Mesothelial cell of epicardium (in vitro differentiated cells): Measurements from ENCODE around the gene TRIM46. TPM values are rescaled to one million over a fixed set of nuclear protein-coding genes. Genes with fewer than 3 reads are reported as not detected.

ENCODE experiments used
- DNase-seq, 2 experiments: peaks; one replicate each; pipeline ENCODE4 v3.0.0; 2021; ENCODE audit warnings: low spot score in 2 of 2; ENCODE audit not compliant: unreplicated experiment in 2 of 2
- H3K27ac Mint-ChIP-seq: 2 replicates; pipeline ENCODE4 v1.8.0; 2021; ENCODE audit warnings: mixed read lengths
- H3K27me3 Mint-ChIP-seq: 2 replicates; pipeline ENCODE4 v1.8.0; 2021; ENCODE audit warnings: low read depth, mixed read lengths
- H3K36me3 Mint-ChIP-seq: 2 replicates; pipeline ENCODE4 v1.8.0; 2021; ENCODE audit warnings: mixed read lengths
- H3K4me1 Mint-ChIP-seq: 2 replicates; pipeline ENCODE4 v1.8.0; 2021; ENCODE audit warnings: mixed read lengths
- H3K4me3 Mint-ChIP-seq: 2 replicates; pipeline ENCODE4 v1.8.0; 2021; ENCODE audit warnings: mild to moderate bottlenecking, moderate library complexity, mixed read lengths
- H3K9me3 Mint-ChIP-seq: 2 replicates; pipeline ENCODE4 v1.8.0; 2021; ENCODE audit warnings: mixed read lengths
- CTCF ChIP-seq: fragments of 200-600 bp; sonication (generic); IDR thresholded peaks from one replicate; pipeline ENCODE4 v1.5.0; 2021; ENCODE audit warnings: antibody characterized with exemption; ENCODE audit not compliant: unreplicated experiment
- total RNA-seq: library from RNA; stranded (reverse); gene quantifications from 3 replicates; pipeline ENCODE4 v1.2.1, GENCODE V29; 2021

The TRIM46 gene
- total RNA-seq, 1 donor from 2014 or later: 6.3 TPM

DNA sequence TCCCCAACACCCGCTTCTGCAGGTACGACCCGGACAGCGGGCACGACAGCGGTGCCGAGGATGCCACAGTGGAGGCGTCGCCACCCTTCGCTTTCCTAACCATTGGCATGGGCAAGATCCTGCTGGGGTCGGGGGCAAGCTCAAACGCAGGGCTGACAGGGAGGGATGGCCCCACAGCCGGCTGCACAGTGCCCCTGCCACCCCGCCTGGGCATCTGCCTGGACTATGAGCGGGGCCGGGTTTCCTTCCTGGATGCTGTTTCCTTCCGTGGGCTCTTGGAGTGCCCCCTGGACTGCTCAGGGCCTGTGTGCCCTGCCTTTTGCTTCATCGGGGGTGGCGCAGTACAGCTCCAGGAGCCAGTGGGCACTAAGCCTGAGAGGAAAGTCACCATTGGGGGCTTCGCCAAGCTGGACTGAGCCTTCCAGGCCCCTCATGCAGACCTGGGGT lies 10.1 kb downstream of the TRIM46 start:
- Mint-ChIP-seq H3K36me3 (no peaks in the 10 kb centered on the region), H3K4me1 (peaks cover 3% of the 10 kb centered on the region), H3K4me3 (no peak overlapping the region), H3K27ac (no peak overlapping the region), H3K9me3 (no peaks in the 10 kb centered on the region), H3K27me3 (no peaks in the 10 kb centered on the region)
- no peak for TF ChIP-seq CTCF
- no peak for DNase-seq

DNA sequence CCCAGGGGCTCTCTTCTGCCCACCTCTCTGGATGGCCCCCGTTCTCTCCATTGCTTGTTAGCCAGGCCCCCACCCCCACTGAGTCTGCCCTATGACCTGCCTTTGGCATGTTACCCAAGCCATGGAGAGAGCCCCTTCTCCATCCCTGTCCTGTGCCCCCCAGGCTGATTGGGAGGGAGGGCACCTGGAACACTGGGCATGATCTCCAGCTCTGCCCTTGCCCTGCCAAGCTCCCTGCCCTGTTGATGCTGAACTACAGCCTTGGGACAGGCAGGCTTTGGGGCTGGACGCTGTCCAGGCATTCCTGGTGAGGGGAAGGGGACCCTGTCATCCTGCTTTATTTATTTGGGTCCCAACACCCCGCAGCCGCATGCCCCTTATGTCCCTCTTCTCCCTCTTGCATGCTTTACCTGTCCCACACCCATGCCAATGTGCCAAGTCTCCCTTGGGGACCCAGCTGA lies 10.7 kb downstream of the TRIM46 start:
- H3K4me1 Mint-ChIP-seq: peaks cover 3% of the 10 kb centered on the region
- H3K4me3 Mint-ChIP-seq: no peak overlapping the region
- no peak overlapping the region for H3K27ac Mint-ChIP-seq
- no peak for DNase-seq
- no peaks in the 10 kb centered on the region for H3K36me3 Mint-ChIP-seq
- no peaks in the 10 kb centered on the region for H3K9me3 Mint-ChIP-seq
- TF ChIP-seq CTCF: no peak
- H3K27me3 Mint-ChIP-seq: no peaks in the 10 kb centered on the region

DNA sequence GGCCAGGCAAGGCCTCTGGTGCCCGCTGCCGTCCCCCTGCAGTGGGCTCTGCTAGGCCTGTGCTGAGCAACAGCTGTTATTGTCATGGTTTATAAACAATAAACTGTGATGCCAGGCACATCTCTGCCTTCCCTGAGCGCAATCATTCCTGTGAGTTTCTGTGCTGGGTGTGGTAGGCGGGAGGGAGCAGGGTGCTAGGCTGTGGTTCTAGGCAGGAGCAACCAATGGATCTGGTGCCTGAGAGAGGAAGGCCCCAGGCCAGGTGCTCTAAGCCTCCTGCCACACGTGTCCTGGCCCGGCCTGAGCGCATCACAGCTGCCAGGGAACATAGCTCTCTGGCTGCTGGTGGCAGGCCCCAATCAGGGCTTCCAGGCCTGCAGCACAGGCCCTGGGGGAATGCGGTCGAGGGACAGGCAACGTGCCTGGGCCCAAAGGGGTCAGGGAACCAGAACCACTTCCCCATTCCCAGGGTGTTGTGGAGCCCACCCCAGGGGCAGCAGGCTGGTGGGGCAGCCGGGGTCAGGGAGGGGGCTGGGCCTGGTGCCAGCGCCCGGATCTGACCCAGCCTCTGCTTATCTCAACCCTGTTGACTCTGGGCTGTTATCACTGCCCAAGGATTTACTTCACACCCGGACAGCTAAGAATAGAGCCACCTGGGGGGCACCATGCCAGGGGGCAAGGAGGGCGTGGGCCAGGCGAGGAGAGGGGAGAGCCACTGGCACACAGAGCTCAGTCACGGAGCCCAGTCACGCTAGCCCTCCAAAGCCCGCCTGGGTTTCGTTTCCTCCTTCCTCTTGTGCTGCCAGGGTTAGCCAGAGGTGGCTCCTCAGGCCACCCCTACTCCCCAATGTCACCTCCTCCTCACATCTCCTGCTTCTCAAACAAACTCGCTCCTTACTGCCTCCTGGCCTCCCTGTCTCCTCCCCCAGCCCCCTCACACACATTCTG lies 11.5 kb downstream of the TRIM46 start:
- H3K9me3 Mint-ChIP-seq: no peaks in the 10 kb centered on the region
- no peak overlapping the region for H3K27ac Mint-ChIP-seq
- no peak for TF ChIP-seq CTCF
- DNase-seq: no peak
- H3K4me3 Mint-ChIP-seq: no peak overlapping the region
- H3K36me3 Mint-ChIP-seq: no peaks in the 10 kb centered on the region
- H3K27me3 Mint-ChIP-seq: no peaks in the 10 kb centered on the region
- H3K4me1 Mint-ChIP-seq: peaks cover 3% of the 10 kb centered on the region

GRCh38 chr1:155185783-155186066 lies 12.1 kb downstream of the TRIM46 start:
- H3K27me3 Mint-ChIP-seq: no peaks in the 10 kb centered on the region
- H3K27ac Mint-ChIP-seq: no peak overlapping the region
- no peak for DNase-seq
- H3K9me3 Mint-ChIP-seq: no peaks in the 10 kb centered on the region
- no peak overlapping the region for H3K4me3 Mint-ChIP-seq
- no peaks in the 10 kb centered on the region for H3K36me3 Mint-ChIP-seq
- no peak for TF ChIP-seq CTCF
- H3K4me1 Mint-ChIP-seq: peaks cover 3% of the 10 kb centered on the region

- H3K4me1 Mint-ChIP-seq: peaks cover 3% of the 10 kb centered on the region
- DNase-seq: no peak
- H3K4me3 Mint-ChIP-seq: no peak overlapping the region
- H3K9me3 Mint-ChIP-seq: no peaks in the 10 kb centered on the region
- no peak overlapping the region for H3K27ac Mint-ChIP-seq
- H3K36me3 Mint-ChIP-seq: no peaks in the 10 kb centered on the region
- no peaks in the 10 kb centered on the region for H3K27me3 Mint-ChIP-seq
- TF ChIP-seq CTCF: no peak
Measured at GRCh38 chr1:155186067-155186793, 12.6 kb downstream of the TRIM46 start.
